Nucleus accumbens (tissue), 56 donors: Measurements from ENCODE around the gene EXOC6B.
"Not testable (repeated sequence)": the region's sequence is repeated elsewhere in the genome, so short reads cannot be mapped to it uniquely, and the experiment has no call there.

Experiments
- DNase-seq, 56 donors: peaks; one replicate each; lab custom pipeline; 2025; lab: John Stamatoyannopoulos, UW

The EXOC6B gene

DNA sequence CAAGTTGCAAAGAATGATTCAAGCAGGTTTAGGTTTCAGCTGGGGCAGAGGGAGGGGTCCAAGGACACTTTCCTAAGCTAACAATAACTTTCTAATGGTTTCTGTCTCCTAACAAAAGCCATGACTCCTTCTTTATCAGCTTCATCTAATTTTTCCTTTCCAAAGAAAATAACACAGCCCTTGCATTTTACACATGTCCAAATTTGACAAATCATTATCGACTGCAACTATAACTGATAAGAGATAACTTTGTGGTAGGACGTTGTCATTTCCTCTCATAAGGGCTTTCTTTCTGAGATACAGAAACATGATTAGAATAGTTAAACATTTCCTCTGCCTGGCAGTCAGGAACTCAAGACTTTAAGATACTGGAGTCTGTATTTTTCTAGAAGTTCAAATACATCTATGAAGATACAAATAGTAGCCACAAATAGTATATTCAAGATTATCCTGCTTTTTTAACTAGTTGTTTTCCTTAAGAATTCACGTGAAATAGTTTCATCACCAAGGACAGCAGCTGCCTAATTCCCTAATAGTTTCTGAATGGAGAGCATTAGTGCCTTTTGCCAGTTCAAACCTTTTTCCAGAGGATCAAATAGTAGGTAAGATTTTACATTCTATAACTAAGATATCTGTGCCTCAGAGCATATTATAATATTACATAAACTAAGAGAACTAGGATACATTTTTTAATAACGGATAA lies 263.2 kb downstream of the EXOC6B start:
- no peak for DNase-seq

DNA sequence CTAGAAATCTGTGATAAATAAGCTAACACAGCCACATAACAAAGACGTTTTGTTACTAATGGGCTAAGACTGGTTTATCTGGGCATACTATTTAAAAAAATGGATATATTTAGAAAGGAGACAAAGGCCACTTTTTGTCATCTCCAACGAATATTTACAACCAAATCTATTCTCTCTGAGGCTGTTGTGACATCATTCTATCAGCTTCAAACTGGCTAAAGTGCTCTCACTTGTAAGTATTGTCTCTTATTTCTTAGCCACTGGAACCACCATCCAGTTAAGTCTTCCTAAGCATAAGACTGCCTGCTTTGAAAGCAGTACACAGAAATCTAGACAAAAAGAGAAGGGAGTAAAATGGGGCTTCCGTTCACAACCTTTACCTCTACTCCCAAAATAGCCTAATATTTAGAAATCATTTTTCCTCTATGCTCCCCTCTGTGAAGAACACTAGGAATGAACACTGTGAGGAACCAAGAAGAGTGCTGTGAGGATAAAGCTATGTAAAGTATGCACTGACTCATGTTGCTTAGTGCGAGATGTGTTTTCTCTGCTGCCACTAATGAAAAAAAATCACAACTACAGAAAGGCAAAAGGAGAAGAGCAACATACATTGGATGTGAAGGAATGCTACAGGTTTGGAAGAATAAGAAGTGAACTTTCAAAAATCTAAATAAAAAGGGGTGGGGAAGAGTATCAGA lies 264.1 kb downstream of the EXOC6B start:
- DNase-seq = no peak

DNA sequence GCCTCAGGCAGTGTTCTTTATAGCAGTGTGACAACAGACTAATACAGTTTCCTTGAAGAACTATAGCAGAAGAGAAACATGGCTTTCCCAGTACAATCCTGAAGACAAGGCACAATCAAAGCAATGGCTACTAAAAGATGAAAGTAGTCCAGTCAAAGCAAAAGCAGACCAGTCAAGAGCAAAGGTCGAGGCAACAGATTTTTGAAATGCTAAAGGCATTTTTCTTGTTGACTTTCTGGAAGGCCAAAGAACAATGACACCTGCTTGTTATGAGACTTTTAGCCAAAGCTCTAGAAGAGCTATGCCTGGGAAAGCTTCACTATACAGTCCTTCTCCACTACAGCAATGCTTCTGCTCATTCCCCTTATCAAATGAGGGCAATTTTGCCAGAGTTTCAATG lies 269.9 kb downstream of the EXOC6B start:
- DNase-seq = no peak

DNA sequence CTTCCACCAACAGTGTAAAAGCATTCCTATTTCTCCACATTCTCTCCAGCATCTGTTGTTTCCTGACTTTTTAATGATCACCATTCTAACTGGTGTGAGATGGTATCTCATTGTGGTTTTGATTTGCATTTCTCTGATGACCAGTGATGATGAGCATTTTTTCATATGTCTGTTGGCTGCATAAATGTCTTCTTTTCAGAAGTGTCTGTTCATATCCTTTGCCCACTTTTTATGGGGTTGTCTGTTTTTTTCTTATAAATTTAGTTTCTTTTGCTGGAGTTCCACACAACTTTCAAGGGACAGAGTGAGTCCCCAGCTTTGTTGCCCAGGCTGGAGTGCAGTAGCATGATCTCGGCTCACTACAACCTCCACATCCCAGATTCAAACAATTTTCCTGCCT lies 270.5 kb downstream of the EXOC6B start:
- not testable (repeated sequence) for DNase-seq

DNA sequence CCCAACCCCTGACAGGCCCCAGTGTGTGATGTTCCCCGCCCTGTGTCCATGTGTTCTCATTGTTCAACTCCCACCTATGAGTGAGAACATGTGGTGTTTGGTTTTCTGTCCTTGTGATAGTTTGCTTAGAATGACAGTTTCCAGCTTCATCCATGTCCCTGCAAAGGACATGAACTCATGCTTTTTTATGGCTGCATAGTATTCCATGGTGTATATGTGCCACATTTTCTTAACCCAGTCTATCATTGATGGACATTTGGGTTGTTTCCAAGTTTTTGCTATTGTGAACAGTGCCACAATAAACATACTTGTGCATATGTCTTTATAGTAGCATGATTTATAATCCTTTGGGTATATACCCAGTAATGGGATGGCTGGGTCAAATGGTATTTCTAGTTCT lies 270.9 kb downstream of the EXOC6B start:
- not testable (repeated sequence) for DNase-seq

DNA sequence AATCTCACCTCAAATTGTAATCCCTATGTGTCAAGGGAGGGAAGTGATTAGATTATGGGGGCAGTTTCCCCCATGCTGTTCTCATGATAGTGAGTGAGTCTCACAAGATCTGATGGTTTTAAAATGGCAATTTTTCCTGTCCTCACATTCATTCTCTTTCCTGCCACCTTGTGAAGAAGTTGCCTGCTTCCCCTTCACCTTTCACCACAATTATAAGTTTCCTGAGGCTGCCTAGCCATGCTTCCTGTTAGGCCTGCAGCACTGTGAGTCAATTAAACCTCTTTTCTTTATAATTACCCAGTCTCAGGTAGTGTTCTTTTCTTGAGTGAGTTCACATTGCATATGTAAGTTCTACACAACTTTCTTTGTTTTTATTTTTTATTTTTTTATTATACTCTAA lies 271.5 kb downstream of the EXOC6B start:
- DNase-seq = no peak

DNA sequence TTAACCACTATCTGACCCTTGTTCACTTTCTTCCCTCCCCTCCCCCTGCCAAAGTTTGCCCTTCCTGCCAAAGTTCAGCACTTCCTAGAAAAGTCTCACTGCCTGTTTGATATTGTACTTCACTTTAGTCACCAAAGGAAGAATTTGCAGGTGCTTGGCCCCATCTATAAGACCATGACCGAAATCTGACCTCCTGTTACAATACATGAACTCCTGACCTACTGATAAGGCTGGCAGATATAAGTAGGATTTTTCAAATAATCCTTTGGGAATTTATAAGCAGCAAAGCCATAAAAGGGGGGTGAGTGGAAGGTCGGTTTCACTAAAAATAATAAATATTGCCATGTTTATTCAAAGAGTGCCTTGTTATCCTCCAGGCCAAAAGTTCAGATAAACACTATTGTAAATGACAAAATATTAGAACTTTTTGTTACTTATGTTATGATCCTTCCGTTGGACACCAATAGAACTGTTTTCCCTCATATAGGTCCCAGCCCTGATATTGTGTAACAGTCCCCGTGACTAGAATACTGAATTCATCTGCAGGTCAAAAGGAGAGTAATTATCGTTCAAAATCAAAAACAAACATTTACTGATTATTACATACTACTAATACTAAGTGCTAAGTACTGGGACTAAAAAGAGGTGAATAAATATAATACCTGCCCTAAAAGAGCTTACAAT lies 277.6 kb downstream of the EXOC6B start:
- no peak for DNase-seq

DNA sequence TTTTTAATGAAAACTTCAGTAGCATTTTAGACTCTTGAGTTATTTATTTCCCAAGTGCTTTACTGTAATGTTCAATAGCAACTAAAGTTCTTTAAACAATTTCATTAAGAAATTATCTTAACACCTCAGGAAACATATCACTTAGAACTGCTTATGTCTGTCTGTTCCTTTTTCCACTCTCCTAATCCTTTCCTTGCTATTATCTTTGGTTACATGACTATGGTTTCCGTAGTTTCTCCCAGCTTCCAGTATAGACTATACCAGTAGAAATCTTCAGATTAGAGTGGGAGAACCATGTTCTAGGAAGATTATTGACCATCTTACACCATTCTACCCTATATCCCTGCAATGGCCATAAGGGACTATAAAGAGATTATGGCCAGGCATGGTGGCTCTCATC lies 280.0 kb downstream of the EXOC6B start:
- no peak for DNase-seq

DNA sequence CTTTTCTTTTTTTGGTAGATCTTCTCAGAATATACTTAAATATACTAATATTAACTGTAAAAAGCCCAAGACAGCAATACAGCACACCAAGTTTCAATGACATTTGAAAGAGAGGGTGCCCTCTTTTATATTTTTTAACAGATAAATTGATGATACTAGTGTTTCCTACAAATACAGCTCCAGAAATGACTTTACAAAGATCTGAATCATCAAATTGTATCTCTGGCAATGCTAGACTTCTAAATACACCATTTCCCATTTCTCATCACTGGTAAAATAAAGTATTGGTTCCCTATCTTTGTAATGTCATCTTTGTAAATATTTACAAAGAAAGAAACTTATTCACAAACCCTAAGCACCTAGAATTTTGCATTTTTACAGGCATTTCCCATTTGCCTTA lies 281.3 kb downstream of the EXOC6B start:
- no peak for DNase-seq

DNA sequence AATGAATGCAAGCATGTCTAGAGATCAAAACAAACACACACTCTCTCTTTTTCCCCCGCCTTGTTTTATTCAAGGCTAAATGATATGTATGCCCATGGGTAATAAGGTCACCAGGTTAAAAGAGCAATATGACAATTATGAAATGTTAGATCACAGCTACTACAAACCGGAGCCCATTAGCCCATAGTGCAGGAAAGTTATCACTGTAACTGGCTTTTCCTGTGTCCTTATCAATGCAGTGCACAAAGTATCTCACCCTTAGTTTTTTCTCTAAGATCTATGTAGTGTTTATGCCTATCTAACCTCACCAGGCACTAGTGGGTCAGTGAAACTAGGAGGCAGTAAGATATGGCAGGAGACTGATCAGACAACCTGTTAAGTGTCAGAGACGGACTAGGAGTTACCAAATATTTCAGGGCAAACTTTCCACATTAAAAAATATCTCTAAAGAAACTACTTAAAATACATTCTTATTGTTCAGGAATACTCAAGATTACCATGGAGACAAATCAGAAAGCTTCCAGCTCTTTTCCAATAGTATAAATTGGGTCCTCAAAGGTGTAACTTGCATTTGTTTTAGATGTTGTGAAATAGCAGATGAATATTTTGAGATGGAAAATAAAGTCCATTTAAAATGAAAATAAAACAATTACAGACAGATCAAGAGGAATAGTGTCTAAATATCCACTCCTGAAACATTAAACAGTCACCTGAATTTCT lies 282.2 kb downstream of the EXOC6B start:
- no peak for DNase-seq

DNA sequence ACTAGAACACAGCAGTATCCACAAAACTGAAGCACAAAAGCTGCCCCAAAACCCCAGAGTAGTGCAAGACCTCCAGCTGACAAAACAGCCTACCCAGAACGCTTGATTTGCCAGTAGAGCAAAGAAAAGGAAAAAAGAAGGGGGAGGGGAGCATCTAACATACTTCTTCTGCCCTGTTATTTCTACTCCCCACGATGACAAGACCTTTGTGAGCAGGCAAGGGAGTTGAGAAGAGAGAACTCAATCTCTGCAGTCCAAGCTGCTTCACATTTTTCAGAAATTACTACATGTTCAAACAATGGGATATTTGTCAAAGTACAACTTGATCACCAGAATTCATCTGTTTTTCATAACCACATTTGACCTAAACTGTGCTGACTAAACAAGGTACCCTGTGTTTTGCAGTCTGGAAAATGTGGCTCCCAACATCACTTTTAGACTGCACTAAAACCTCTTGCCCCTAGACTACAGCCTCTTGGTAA lies 286.7 kb downstream of the EXOC6B start:
- DNase-seq = no peak

DNA sequence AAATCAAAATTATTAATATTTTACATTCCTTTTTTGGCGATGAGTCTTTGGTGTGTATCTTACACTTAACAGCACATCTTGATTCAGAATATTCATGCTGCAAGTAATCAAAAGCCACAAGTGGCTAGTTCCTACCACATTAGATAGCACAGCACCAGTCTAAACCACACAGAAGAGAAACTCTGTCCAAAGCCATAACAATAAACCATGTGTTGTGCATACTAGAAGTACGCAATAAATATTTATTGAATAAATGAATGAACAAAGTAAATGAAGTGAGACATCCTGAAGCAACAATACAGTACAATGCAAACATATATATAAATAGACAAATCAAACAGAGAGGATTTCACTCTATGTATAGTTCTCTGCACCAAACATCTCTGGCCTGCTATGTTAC lies 287.3 kb downstream of the EXOC6B start:
- no peak for DNase-seq

DNA sequence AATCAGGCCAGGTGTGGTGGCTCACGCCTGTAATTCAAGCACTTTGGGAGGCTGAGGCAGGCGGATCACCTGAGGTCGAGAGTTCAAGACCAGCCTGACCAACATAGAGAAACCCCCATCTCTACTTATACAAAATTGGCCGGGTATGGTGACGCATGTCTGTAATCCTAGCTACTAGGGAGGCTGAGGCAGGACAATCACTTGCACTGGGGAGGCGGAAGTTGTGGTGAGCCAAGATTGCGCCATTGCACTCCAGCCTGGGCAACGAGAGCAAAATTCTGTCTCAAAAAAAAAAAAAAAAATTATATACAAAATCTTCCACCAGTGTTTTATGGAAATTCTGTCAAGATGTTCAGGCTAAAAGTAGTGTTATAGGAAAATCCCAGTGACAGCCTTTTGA lies 290.2 kb downstream of the EXOC6B start:
- DNase-seq = not testable (repeated sequence)

DNA sequence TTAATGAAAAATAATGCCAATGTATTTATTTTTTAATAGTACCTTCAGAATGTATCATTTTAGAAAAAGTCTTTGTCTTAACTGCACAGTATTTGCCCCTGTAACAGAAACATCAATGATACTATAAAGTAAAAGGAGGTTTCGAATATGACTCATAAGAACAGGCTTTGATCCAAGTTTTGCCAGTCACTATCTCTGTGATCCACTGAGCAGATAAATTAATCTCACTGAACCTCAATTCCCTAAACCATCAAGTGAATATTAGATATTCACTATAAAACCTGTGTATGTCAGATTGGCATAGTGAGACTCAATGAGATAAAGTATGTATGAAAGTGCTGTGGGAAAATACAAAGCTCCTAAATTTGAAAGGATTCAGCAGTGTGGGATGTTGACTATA lies 292.1 kb downstream of the EXOC6B start:
- no peak for DNase-seq

DNA sequence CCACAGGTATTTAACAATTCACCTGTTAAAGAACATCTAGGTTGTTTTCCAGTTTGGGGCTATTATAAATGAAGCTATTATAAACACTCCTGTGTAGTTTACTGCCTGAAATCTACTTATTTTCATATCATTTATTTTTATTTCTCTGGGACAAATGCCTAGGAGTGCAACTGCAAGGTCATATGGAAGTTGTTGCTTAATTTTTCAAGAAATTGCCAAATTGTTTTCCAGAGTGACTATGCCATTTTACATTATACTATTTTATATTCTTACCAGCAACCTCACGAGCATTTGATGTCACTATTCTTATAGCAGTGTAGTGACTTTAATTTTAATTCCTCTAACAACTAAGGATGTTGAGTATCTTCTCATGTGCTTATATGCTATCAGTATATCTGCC lies 298.4 kb downstream of the EXOC6B start:
- no peak for DNase-seq

DNA sequence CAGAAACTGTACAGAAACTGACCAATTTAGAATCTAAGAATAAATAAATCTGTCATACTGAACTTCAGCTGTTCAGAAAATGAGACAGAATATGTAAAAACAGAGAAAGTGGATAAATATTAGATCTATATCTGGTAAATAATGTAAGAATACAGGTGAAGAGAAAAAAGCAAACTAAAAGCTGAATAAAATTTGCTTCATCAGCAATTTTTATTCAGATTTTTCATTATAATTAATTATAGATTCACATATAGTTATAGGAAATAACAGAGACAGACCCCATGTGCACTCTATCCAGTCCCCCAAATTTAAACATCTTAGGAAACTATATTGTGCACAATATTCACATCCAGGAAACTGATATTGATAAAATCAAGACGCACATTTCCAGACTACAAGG lies 299.2 kb downstream of the EXOC6B start:
- DNase-seq = no peak

DNA sequence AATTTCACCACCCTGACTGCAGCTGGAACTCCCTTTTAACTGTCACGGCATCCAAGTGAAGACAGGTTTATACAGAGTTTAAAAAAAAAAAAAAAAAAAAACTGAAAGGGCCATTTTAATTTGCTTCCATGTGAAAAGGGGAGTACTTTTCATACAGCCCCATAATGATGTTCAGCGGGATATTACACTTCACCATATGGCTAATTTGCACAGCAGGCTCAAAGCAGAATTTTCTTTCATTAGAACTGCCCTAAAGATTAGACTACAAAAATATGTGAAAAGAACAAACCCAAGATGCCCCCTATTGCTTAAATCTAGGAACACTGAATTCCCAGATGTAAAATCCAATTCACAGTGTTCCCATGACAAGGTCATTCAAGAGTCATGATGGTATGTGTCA lies 301.8 kb downstream of the EXOC6B start:
- no peak for DNase-seq

DNA sequence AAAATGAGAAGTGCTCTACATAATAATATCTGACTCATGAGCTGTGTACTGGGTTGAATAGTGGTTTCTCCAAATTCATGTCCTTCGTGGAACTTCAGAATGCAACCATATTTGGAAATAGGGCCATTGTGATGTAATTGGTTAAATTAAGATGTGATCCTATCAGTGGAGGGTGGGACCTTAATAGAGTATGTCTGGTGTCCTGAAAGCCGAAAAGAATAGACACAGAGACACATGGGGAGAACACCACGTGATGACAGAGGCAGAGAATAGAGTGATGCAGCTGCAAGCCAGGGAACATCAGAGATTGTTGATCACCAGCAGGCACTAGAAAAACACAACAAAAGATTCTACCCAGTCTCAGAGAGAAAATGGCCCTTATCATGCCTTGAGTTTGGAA lies 310.1 kb downstream of the EXOC6B start:
- peak in 38 of 56 donors; percentile 0 to 68 (median 19) for DNase-seq

DNA sequence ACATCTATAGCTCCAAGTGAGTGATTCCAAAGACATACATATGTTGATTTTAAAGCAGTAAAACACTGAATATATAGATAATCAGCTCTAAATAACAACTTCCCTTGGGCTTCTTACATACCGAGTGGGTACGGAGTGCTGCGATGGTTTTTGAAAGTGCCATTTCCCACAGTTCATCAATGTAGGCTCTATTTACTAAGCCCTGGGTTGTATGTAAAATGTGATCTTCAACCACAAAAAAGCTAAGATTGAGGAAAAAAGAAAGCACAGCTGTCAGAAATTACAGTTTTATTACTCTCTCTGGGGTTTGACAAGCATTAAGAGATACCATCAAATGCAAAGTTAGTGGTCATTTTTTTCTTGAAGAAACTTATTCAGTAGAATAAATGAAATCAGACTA lies 312.8 kb downstream of the EXOC6B start:
- no peak for DNase-seq

DNA sequence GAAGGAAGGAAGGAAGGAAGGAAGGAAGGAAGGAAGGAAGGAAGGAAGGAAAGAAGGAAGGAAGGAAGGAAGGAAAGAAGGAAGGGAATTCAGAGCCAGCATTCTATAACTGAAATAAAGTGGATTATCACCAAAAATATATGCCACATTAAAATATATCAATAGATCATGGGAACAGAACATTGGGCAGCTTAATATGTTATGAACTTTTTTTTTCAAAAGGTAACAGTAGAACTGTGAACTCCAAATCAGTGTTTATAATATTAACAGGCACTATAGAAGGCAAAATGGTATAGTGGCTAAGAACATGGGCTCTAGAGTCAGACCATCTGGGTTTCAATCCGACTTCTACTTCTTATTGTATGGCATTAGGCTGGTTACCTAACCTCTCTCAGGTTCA lies 313.5 kb downstream of the EXOC6B start:
- DNase-seq = no peak

DNA sequence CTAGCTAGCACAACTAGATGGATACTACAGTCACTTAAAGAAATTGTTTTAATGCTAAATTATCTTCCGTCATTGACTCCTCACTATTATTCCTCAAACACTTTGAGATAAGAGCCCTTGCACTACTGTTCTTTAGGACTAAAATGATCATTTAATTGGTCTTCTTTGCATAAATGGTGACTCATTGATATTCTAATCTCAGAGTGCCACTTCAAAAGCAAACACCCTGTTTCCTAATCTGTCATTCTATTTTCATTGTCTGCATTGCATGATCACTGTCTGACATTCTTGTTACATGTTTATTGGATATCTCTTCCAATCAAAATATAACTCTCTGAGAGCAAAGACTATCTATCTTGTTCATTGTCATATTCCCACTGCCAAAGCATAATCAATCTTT lies 313.9 kb downstream of the EXOC6B start:
- no peak for DNase-seq
